Smooth muscle cell (in vitro differentiated cells): ENCODE results near the gene CEACAM7. TPM values are rescaled to one million over a fixed set of nuclear protein-coding genes. Genes with fewer than 3 reads are reported as not detected.

Experiments
- DNase-seq: peaks from one replicate; lab custom pipeline; 2025; ENCODE audit not compliant: unreplicated experiment; lab: John Stamatoyannopoulos, UW
- H2AFZ ChIP-seq: fragments of 200-600 bp; sonication (generic); 2 replicates; pipeline ENCODE4 v1.6.0; 2016; ENCODE audit warnings: antibody characterized with exemption, low read depth, mild to moderate bottlenecking
- H3F3A ChIP-seq: fragments of 200-600 bp; sonication (generic); 2 replicates; pipeline ENCODE4 v1.6.0; 2017; ENCODE audit warnings: antibody characterized with exemption, low read depth
- H3K27ac ChIP-seq: fragments of 200-600 bp; sonication (generic); 2 replicates; pipeline ENCODE4 v1.5.1; 2016; ENCODE audit warnings: low read depth, mild to moderate bottlenecking
- H3K27me3 ChIP-seq: fragments of 200-600 bp; sonication (generic); 2 replicates; pipeline ENCODE4 v1.6.1; 2016; ENCODE audit warnings: low read depth, mild to moderate bottlenecking
- H3K36me3 ChIP-seq: fragments of 200-600 bp; sonication (generic); 2 replicates; pipeline ENCODE4 v1.5.1; 2016; ENCODE audit warnings: low read depth
- H3K4me1 ChIP-seq: fragments of 200-600 bp; sonication (generic); 2 replicates; pipeline ENCODE4 v1.5.1; 2016; ENCODE audit warnings: low read depth
- H3K4me2 ChIP-seq: fragments of 200-600 bp; sonication (generic); 2 replicates; pipeline ENCODE4 v1.6.0; 2016; ENCODE audit warnings: mild to moderate bottlenecking
- H3K4me3 ChIP-seq: fragments of 200-600 bp; sonication (generic); 2 replicates; pipeline ENCODE4 v1.5.1; 2016; ENCODE audit warnings: mild to moderate bottlenecking
- H3K79me2 ChIP-seq: fragments of 200-600 bp; sonication (generic); 2 replicates; pipeline ENCODE4 v1.6.0; 2016; ENCODE audit warnings: low read depth, mild to moderate bottlenecking
- H3K9ac ChIP-seq: fragments of 200-600 bp; sonication (generic); 2 replicates; pipeline ENCODE4 v1.6.0; 2016; ENCODE audit warnings: low read depth
- H3K9me3 ChIP-seq: fragments of 200-600 bp; sonication (generic); replicated peaks from 2 replicates; pipeline ENCODE4 v1.5.1; 2016; ENCODE audit warnings: low read depth
- H4K20me1 ChIP-seq: fragments of 200-600 bp; sonication (generic); 2 replicates; pipeline ENCODE4 v1.6.0; 2016; ENCODE audit warnings: low read depth
- WGBS: methylation state at CpG from one replicate; pipeline ENCODE4 v1.1.7; 2016; ENCODE audit warnings: low lambda C conversion rate; 5-methylcytosine and 5-hydroxymethylcytosine counted together
- polyA plus RNA-seq: library from polyadenylated mRNA; unstranded; fragments of >200 nt; fragmentation: Nextera tagmentation; extraction: Ambion mirVana; gene quantifications from 2 replicates; pipeline ENCODE4 v1.2.1, GENCODE V29; 2016
- total RNA-seq: library from RNA; depleted of rRNA; stranded (reverse); fragments of >200 nt; gene quantifications from 2 replicates; pipeline ENCODE4 v1.2.3, GENCODE V29; 2014
- TF ChIP-seq, protein P1 (sequence below): fragments of 200-600 bp; sonication (generic); IDR thresholded peaks from 2 replicates; pipeline ENCODE4 v1.5.1; 2017; ENCODE audit warnings: borderline replicate concordance, mild to moderate bottlenecking, antibody characterized with exemption; ENCODE audit not compliant: insufficient read depth, poor library complexity, severe bottlenecking

Gene CEACAM7
- total and polyA plus RNA-seq, 2 experiments from 2014 or later = not detected

- H3F3A ChIP-seq = no peaks in the 10 kb centered on the region
- peaks cover 2% of the 10 kb centered on the region for H3K9me3 ChIP-seq
- no peak for DNase-seq
- no peak overlapping the region for H3K9ac ChIP-seq
- H2AFZ ChIP-seq = no peak overlapping the region
- H3K27me3 ChIP-seq = no peaks in the 10 kb centered on the region
- no peak overlapping the region for H3K4me2 ChIP-seq
- H4K20me1 ChIP-seq = no peaks in the 10 kb centered on the region
- H3K36me3 ChIP-seq = no peaks in the 10 kb centered on the region
- no peaks in the 10 kb centered on the region for H3K79me2 ChIP-seq
- TF ChIP-seq, protein P1, sequence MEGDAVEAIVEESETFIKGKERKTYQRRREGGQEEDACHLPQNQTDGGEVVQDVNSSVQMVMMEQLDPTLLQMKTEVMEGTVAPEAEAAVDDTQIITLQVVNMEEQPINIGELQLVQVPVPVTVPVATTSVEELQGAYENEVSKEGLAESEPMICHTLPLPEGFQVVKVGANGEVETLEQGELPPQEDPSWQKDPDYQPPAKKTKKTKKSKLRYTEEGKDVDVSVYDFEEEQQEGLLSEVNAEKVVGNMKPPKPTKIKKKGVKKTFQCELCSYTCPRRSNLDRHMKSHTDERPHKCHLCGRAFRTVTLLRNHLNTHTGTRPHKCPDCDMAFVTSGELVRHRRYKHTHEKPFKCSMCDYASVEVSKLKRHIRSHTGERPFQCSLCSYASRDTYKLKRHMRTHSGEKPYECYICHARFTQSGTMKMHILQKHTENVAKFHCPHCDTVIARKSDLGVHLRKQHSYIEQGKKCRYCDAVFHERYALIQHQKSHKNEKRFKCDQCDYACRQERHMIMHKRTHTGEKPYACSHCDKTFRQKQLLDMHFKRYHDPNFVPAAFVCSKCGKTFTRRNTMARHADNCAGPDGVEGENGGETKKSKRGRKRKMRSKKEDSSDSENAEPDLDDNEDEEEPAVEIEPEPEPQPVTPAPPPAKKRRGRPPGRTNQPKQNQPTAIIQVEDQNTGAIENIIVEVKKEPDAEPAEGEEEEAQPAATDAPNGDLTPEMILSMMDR = no peak
- WGBS = 70% methylated on average over 7 of the region's 7 CpGs
- H3K4me1 ChIP-seq = no peaks in the 10 kb centered on the region
- no peak overlapping the region for H3K4me3 ChIP-seq
- H3K27ac ChIP-seq = no peak overlapping the region
Measured at GRCh38 chr19:41696402-41697197, 8.5 kb upstream of the CEACAM7 start.

- Histone ChIP-seq H3K79me2 (no peaks in the 10 kb centered on the region), H3K27ac (no peak overlapping the region), H3F3A (no peaks in the 10 kb centered on the region), H3K9me3 (peaks cover 2% of the 10 kb centered on the region), H3K36me3 (no peaks in the 10 kb centered on the region), H3K27me3 (no peaks in the 10 kb centered on the region), H3K4me3 (no peak overlapping the region), H3K4me1 (no peaks in the 10 kb centered on the region), H2AFZ (no peak overlapping the region), H3K9ac (no peak overlapping the region), H4K20me1 (no peaks in the 10 kb centered on the region), H3K4me2 (no peak overlapping the region)
- WGBS = 67% methylated on average over 2 of the region's 2 CpGs
- TF ChIP-seq, protein P1 = no peak
- DNase-seq = no peak
Measured at GRCh38 chr19:41695745-41696144, 7.7 kb upstream of the CEACAM7 start.

DNA sequence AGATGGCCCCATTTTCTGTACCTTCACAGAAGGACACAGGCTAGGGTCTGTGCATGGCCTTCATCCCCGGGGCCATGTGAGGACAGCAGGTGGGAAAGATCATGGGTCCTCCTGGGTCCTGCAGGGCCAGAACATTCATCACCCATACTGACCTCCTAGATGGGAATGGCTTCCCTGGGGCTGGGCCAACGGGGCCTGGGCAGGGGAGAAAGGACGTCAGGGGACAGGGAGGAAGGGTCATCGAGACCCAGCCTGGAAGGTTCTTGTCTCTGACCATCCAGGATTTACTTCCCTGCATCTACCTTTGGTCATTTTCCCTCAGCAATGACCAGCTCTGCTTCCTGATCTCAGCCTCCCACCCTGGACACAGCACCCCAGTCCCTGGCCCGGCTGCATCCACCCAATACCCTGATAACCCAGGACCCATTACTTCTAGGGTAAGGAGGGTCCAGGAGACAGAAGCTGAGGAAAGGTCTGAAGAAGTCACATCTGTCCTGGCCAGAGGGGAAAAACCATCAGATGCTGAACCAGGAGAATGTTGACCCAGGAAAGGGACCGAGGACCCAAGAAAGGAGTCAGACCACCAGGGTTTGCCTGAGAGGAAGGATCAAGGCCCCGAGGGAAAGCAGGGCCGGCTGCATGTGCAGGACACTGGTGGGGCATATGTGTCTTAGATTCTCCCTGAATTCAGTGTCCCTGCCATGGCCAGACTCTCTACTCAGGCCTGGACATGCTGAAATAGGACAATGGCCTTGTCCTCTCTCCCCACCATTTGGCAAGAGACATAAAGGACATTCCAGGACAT lies 7.0 kb upstream of the CEACAM7 start:
- Histone ChIP-seq H3K9ac (no peak overlapping the region), H3K4me1 (no peaks in the 10 kb centered on the region), H2AFZ (no peak overlapping the region), H3K27me3 (no peaks in the 10 kb centered on the region), H4K20me1 (no peaks in the 10 kb centered on the region), H3K4me2 (no peak overlapping the region), H3K27ac (no peak overlapping the region), H3K9me3 (peaks cover 2% of the 10 kb centered on the region), H3F3A (no peaks in the 10 kb centered on the region), H3K36me3 (no peaks in the 10 kb centered on the region), H3K79me2 (no peaks in the 10 kb centered on the region), H3K4me3 (no peak overlapping the region)
- 68% methylated on average over 8 of the region's 8 CpGs for WGBS
- TF ChIP-seq, protein P1 = no peak
- DNase-seq = no peak
